Measurements from ENCODE around the gene SF3B2. TPM values are rescaled to one million over a fixed set of nuclear protein-coding genes. Genes with fewer than 3 reads are reported as not detected.

Gene SF3B2
- total RNA-seq, 1 experiment from 2014 or later = 334 TPM

DNA sequence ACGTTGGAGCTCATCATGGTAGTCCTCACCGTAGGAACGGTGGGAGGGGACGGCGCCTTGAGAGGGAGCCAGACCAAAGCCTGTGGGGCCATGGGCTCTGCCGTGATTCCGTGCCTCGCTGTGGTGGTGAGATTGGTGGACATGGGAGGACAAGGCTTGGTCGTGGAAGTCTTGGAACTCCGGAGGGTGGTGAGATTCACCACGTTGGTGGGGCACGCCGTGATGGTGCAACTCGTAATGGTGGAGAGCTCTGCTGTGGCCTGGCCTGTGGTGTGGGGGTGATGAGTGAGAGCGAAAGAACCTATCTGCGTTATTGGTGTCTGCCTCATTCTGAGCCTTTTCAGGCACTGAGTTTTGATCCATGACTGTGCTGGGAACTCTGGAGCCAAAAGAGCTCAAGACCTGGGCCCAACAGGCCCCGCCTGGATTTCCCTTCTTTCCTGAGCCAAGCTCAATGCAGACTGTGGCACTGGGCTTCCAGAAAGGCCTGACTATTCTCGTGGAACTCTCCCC, 26.1 kb upstream of the SF3B2 start, which contains the start of gene CATSPER1:
Gene CATSPER1, minus strand, starts transcription at position 463 of the 513 bp plus-strand sequence. Its CDS starts 100 bp downstream, at position 363.
- DNase-seq (ENCODE audit: low read depth in 1 of 2, low spot score in 2 of 2) = peak in 1 of 2 experiments; percentile 50
- H3K9me3 ChIP-seq (replicated peaks) = no peaks in the 10 kb centered on the region
- H3K4me3 ChIP-seq = no peak within 1 kb of the TSS
- no peak within 1 kb of the TSS for H3K27ac ChIP-seq
- peaks cover 16% of the 10 kb centered on the region for H3K4me1 ChIP-seq (replicated peaks)
- H3K27me3 ChIP-seq (replicated peaks) = no peaks in the 10 kb centered on the region
- no peaks in the 10 kb centered on the region for H3K36me3 ChIP-seq

DNA sequence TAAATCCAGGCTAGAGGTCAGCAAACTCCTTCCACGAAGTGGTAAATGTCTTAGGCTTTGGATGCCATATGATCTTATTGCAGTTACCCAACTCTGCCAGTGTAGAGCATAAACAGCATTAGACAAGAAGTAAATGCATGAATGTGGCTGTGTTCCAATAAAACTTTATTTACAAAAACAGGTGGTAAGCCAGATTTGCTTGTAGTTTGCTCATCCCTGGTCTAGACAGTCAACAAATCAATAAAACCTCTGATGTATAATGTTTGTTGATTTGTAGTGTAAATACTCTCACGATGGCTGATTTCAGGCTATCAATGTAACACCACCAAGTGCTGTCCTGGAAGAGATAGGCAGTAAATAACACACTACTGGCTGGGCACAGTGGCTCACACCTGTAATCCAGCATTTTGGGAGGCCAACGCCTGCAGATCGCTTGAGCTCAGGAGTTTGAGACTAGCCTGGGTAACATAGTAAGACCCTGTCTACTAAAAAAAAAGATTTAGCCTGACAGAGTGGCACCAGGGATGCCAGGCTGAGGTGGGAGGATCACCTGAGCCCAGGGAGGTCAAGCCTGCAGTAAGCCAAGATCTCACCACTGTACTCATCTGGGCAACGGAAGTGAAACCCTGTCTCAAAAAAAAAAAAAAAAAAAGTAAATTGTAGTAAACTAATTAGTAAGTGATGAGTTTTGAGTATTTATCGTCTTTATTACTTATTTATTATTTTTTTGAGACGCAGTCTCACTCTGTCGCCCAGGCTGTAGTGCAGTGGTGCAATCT, 19.0 kb upstream of the SF3B2 start:
- H3K4me1 ChIP-seq (replicated peaks) = no peaks in the 10 kb centered on the region
- DNase-seq (ENCODE audit: low read depth in 1 of 2, low spot score in 2 of 2) = no peak
- no peaks in the 10 kb centered on the region for H3K36me3 ChIP-seq
- no peak overlapping the region for H3K27ac ChIP-seq
- H3K4me3 ChIP-seq = no peak overlapping the region
- H3K27me3 ChIP-seq (replicated peaks) = no peaks in the 10 kb centered on the region
- H3K9me3 ChIP-seq (replicated peaks) = 0 out of 2 replicates have a peak, but pooled peaks cover 2% of the 10 kb centered on the region

DNA sequence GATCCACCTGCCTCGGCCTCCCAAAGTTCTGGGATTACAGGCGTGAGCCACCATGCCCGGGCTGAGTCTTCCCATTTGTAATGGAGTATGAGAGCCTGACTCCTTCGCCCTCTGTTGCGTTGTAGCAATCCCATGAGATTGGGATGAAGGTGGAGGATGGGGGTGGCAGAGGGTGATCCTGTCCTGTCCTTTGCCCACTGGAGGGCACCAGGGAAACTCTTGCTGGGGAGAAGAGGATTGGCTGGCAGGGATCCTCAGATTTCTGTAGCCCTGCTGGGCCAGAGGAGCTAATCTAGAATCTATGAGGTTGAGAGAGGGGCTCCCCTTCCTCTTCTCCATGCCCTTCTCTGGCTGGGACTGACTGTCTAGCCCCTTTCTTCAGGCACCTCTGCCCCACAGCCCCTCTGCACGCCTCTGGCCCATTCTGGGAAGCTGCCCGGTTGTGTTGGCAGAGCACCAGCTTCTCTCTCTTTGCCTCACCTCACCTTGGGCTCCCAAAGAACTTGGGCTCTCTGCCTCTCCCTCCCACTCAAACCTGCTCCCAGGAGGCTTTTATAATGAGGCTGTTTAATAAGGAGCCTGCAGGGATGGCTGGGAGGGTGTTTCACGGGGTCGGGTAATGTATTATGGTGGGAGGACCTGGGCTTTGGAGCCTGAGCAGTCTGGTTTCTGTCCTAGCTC, 16.4 kb upstream of the SF3B2 start:
- no peak overlapping the region for H3K27ac ChIP-seq
- 0 out of 2 replicates have a peak, but pooled peaks cover 2% of the 10 kb centered on the region for H3K9me3 ChIP-seq (replicated peaks)
- H3K4me1 ChIP-seq (replicated peaks) = no peaks in the 10 kb centered on the region
- no peak overlapping the region for H3K4me3 ChIP-seq
- DNase-seq (ENCODE audit: low read depth in 1 of 2, low spot score in 2 of 2) = no peak
- no peaks in the 10 kb centered on the region for H3K27me3 ChIP-seq (replicated peaks)
- H3K36me3 ChIP-seq = no peaks in the 10 kb centered on the region

DNA sequence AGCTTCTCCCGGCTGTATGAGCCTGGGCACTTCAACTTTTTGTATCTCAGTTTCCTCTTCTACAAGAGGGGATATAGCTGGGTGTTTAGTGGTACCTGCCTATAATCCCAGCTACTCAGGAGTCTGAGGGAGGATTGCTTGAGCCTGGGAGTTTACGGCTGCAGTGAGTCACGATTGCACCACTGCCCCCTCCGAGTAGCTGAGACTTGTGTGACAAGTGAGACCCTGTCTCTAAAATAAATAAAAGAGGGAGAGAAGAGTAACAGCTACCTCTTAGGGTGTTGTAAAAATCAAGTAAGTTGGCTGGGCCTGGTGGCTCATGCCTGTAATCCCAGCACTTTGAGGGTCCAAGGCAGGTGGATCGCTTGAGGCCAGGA, 15.8 kb upstream of the SF3B2 start:
- H3K27ac ChIP-seq = no peak overlapping the region
- H3K4me3 ChIP-seq = no peak overlapping the region
- no peaks in the 10 kb centered on the region for H3K27me3 ChIP-seq (replicated peaks)
- no peaks in the 10 kb centered on the region for H3K4me1 ChIP-seq (replicated peaks)
- no peaks in the 10 kb centered on the region for H3K36me3 ChIP-seq
- H3K9me3 ChIP-seq (replicated peaks) = 0 out of 2 replicates have a peak, but pooled peaks cover 2% of the 10 kb centered on the region
- DNase-seq (ENCODE audit: low read depth in 1 of 2, low spot score in 2 of 2) = no peak

DNA sequence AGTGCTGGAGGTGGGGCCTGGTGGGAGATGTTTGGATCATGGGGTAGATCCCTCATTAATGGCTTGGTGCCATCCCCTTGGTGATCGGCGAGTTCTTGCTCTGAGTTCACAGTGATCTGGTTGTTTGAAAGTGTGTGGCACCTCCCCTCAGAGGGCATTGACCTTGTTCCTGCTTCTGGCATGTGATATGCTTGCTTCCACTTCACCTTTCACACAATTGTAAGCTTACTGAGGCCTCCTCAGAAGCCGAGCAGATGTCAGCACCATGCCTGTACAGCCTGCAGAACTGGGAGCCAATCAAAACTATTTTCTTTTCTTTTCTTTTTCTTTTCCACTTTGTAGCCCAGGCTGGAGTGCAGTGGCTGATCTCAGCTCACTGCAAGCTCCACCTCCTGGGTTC, 14.8 kb upstream of the SF3B2 start:
- H3K36me3 ChIP-seq = no peaks in the 10 kb centered on the region
- no peak overlapping the region for H3K4me3 ChIP-seq
- H3K27me3 ChIP-seq (replicated peaks) = no peaks in the 10 kb centered on the region
- no peak for DNase-seq (ENCODE audit: low read depth in 1 of 2, low spot score in 2 of 2)
- 0 out of 2 replicates have a peak, but pooled peaks cover 2% of the 10 kb centered on the region for H3K9me3 ChIP-seq (replicated peaks)
- H3K4me1 ChIP-seq (replicated peaks) = no peaks in the 10 kb centered on the region
- H3K27ac ChIP-seq = no peak overlapping the region

DNA sequence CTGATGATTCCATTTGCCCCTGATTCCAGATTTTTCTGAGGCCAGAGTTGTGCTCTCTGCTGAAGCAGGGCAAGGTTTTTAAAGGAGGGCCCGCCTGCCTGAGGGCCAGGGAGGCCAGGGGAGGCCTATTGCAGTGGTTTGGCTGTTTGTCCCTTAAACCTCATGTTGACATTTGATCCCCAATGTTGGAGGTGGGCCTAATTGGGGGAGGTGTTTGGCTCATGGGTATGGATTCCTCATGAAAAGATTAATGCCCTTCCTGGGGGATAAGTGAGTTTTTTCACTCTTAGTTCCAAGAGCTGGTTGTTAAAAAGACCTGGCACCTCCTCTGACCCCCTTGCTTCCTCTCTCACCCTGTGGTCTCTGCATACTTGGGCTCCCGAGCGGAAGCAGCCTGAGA, 12.4 kb upstream of the SF3B2 start:
- no peak for DNase-seq (ENCODE audit: low read depth in 1 of 2, low spot score in 2 of 2)
- Histone ChIP-seq H3K9me3 (replicated peaks) (peaks cover 12% of the 10 kb centered on the region), H3K36me3 (no peaks in the 10 kb centered on the region), H3K27ac (no peak overlapping the region), H3K4me1 (replicated peaks) (peaks cover under 1% of the 10 kb centered on the region), H3K4me3 (no peak overlapping the region), H3K27me3 (replicated peaks) (no peaks in the 10 kb centered on the region)

DNA sequence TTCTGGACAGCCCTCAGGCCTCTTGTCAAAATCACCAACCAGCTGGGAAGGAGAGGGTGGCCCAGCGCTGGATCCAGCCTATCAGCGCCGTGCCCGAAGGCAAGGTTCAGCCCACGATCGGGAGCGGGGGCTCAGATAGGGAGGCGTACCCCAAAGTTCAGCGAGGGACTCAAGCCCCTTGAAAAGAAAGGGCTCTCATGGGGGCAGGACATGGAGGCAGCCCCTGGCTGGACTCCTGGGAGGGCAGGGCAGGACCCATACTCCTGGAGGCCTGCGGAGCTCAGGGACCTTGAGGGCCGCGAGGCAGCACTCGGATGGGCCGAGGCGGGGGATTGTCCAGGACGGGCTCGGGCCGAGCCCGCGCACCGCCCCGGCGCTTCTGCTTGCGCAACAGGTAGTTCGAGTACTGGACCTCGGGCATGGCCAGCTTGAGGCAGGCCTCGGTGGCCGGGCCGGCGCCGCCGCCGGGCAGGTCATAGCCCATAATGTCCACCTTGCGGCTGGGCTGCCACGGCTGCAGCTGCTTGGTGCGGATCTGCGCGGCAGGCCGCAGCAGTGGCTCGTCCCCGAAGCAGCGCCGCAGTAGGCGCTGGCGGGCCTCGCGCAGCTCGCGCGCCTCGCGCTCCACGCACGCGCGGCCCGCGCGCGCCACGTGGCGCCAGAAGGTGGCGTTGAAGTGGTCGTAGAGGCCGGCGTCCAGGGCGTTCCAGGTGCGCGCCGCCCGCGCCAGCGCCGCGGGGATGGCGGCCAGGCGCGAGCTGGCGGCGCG, 9.8 kb upstream of the SF3B2 start:
- H3K27ac ChIP-seq = no peak overlapping the region
- H3K36me3 ChIP-seq = no peaks in the 10 kb centered on the region
- peaks cover 10% of the 10 kb centered on the region for H3K9me3 ChIP-seq (replicated peaks)
- H3K27me3 ChIP-seq (replicated peaks) = no peaks in the 10 kb centered on the region
- no peak for DNase-seq (ENCODE audit: low read depth in 1 of 2, low spot score in 2 of 2)
- H3K4me1 ChIP-seq (replicated peaks) = peaks cover 8% of the 10 kb centered on the region
- H3K4me3 ChIP-seq = no peak overlapping the region

DNA sequence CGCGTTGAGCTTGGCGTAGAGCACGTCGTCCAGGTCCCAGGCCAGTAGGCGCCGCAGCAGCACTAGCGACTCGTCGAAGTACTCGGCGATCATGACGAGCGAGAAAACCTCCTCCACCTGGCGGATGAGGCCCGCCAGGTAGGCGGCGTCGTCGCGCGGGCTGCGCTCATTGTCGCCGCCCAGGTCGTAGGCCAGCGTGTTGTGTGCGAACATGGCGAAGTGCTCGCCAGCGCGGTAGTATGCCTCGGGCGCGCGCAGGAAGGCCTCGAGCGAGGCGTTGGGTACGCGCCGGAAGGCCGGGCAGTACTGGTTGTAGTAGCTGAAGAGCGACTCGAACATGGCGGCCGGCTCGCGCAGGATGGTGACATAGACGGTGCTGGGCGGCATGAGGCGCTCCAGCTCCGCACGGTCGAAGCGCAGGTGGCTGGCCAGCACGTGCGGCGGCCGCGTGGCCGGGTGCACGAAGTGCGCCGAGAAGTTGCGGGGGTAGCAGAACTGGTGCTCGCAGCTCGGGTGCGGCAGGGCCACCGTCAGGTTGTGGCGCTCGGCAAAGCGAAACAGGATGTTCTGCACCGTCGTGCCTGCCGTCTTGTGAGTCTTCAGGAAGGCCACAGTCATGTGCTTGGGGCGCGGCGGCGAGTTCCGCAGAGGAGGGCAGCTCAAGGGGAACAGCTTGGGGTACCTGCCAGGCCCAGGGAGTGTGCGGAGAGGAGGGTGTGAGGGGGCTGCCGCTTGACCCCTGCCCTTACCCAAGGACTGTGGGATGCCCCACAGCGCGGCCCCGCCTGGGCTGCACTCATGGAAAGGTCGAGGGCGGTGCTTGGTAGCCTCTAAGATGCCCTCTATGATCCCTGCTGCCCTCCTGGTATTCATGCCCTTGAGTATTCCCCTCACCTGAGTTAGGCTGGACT, 8.9 kb upstream of the SF3B2 start:
- H3K4me3 ChIP-seq = no peak overlapping the region
- no peak overlapping the region for H3K27ac ChIP-seq
- H3K27me3 ChIP-seq (replicated peaks) = no peaks in the 10 kb centered on the region
- peaks cover 10% of the 10 kb centered on the region for H3K9me3 ChIP-seq (replicated peaks)
- no peak for DNase-seq (ENCODE audit: low read depth in 1 of 2, low spot score in 2 of 2)
- H3K36me3 ChIP-seq = no peaks in the 10 kb centered on the region
- peaks cover 8% of the 10 kb centered on the region for H3K4me1 ChIP-seq (replicated peaks)

DNA sequence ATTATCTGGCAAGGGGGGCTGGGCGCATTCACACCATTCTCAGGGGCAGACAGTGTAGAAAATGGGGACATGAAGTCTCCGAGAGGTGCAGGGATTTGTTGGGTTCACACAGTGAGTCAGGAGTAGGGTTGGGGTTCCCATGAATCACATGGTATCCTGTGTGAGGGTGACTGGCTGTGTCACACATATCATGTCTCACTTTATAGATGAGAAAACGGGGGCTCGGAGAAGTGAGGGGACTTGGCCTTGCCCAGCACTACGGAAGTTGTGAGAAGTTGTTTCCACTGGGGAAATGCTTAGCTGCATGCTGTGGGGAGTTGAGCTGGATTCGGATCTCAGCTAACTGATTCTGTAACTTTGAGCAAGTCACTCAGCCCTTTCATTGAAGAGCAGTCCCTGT, 7.4 kb upstream of the SF3B2 start:
- Histone ChIP-seq H3K9me3 (replicated peaks) (peaks cover 10% of the 10 kb centered on the region), H3K4me1 (replicated peaks) (peaks cover 8% of the 10 kb centered on the region), H3K27me3 (replicated peaks) (no peaks in the 10 kb centered on the region), H3K36me3 (no peaks in the 10 kb centered on the region), H3K27ac (no peak overlapping the region), H3K4me3 (no peak overlapping the region)
- DNase-seq (ENCODE audit: low read depth in 1 of 2, low spot score in 2 of 2) = no peak

DNA sequence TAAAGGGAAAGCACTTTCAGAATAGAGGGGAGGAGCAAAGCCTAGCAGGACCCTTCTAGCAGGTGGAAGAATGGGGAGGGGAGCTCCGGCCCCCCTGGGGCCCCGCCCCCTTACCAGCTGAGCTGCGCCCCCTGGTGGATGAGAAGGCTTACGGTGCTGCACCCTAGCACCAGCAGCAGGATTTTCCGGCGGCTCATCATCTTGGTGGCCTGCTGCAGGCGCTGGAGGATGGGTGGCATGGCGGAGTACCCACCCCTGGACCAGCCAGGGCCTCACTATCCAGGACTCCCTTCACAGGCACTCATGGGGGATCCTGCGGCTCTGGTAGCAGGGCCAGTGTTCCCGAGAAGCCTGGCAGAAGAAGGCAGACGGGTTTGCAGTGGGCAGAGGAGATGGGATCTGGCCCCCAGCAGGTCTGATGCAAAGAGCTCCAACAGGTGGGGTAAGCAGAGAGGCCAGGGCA, 7.0 kb upstream of the SF3B2 start:
- Histone ChIP-seq H3K4me1 (replicated peaks) (peaks cover 8% of the 10 kb centered on the region), H3K27ac (no peak overlapping the region), H3K36me3 (no peaks in the 10 kb centered on the region), H3K4me3 (no peak overlapping the region), H3K27me3 (replicated peaks) (no peaks in the 10 kb centered on the region), H3K9me3 (replicated peaks) (peaks cover 10% of the 10 kb centered on the region)
- DNase-seq (ENCODE audit: low read depth in 1 of 2, low spot score in 2 of 2) = peak; percentile 75 to 92

DNA sequence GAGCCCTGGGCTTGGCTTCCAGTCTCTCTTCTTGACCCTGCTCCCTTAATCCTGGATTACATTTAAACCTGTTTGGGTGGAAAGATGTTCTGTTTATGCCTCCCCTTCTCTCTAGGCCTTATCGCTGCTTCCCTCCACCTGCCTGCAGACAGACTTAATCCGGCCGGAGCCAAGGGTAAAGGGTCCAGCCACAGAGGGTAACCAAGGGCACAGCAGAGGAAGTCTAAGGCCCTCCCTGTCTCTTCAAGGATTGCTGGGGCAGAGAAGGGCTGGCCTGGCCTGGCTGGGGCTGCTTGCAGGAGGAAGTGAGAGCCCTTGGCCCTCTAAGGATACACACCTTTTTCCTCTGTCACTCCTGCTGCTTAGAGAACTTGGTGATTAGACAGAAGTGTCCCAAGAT, 5.3 kb upstream of the SF3B2 start:
- Histone ChIP-seq H3K27me3 (replicated peaks) (no peaks in the 10 kb centered on the region), H3K9me3 (replicated peaks) (peaks cover 10% of the 10 kb centered on the region), H3K36me3 (no peaks in the 10 kb centered on the region), H3K27ac (no peak overlapping the region), H3K4me1 (replicated peaks) (peaks cover 16% of the 10 kb centered on the region), H3K4me3 (no peak overlapping the region)
- no peak for DNase-seq (ENCODE audit: low read depth in 1 of 2, low spot score in 2 of 2)

DNA sequence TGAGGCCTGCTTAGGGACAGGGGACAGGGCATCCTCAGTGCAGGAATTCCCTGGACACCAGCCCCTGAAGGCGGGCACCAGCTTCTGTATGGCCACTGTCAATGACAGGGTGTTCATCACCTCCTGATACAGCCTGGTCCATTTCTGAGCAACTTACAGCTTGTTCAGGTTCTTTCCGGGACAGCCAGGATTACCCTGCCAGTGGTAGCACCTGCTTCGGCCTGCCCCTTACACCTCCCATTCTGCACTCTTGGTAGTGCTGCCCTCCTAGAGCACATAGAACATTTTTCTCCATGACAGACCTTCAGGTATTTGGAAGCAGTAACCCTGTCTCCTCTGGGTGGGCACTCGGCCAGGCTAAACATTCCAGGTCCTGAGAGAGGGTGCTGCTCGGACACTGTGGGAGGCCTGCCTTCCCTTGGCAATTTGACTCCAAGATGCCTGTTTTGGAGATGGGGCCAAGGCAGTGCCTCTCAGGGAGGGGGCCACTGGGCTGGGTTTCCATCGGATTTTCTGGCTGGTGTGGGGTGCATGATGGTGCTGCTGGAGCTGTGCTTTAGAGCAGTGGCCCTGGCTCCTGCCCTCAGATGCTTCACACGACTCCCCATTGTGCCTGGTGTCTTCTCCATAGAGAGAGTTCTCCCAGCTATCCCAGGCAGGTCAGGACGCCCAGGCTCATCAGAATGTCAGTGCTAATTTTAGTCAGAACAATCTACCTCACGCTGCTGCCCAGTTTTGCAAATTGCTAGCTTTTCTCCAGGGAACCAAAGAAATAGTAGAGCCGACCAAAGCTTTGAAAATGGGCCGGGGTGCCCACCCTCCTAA, 4.4 kb upstream of the SF3B2 start:
- no peaks in the 10 kb centered on the region for H3K27me3 ChIP-seq (replicated peaks)
- H3K4me1 ChIP-seq (replicated peaks) = peaks cover 16% of the 10 kb centered on the region
- no peak overlapping the region for H3K27ac ChIP-seq
- peaks cover 10% of the 10 kb centered on the region for H3K9me3 ChIP-seq (replicated peaks)
- peaks cover 5% of the 10 kb centered on the region for H3K36me3 ChIP-seq
- no peak for DNase-seq (ENCODE audit: low read depth in 1 of 2, low spot score in 2 of 2)
- H3K4me3 ChIP-seq = no peak overlapping the region

Data from SJSA1 (cell line).